ENCODE measurements around the gene GPR162.

- TF ChIP-seq CTCF (IDR thresholded peaks at IDR 0.05) (no peak), POLR2A (IDR thresholded peaks at IDR 0.05) (no peak)
Observed at GRCh38 chr12:6863033-6863432, 41.4 kb downstream of the GPR162 start.

All from right lobe of liver (tissue), 4 donors.